K562 (cell line): ENCODE measurements around the gene EXOC7. TPM values are rescaled to one million over a fixed set of nuclear protein-coding genes. Genes with fewer than 3 reads are reported as not detected.

Source experiments
- ATAC-seq: fragments of 200-7000 bp; cut with Tn5 transposase; 3 replicates; pipeline ENCODE4 v1.9.1; 2020; ENCODE audit warnings: moderate library complexity
- BruUV-seq: library from RNA; stranded (reverse); fragments of 400-500 nt; replicated peaks from 2 replicates; lab custom pipeline; 2021; lab: Mats Ljungman, UMichigan
- CTCF ChIA-PET: fragments of 300-600 bp; formaldehyde crosslinking; extraction: SDS; loops from one replicate; lab custom pipeline; 2021; ENCODE audit warnings: low intra/inter-chr PET ratio; lab: Yijun Ruan, JAX
- POLR2A ChIA-PET: fragments of 300-600, 350-650 bp; sonication (Branson Sonifier 250); formaldehyde crosslinking; extraction: SDS; loops from one replicate; lab custom pipeline; 2021; ENCODE audit warnings: antibody characterized with exemption, inconsistent platforms; lab: Yijun Ruan, JAX
- DNase-seq, 4 experiments: peaks; one replicate each; pipeline versions ENCODE4 v3.0.0 to v3.0.0-alpha.2; 2011 to 2018; ENCODE audit warnings: low spot score in 3 of 4, mixed read lengths in 3 of 4; ENCODE audit errors: extremely low read depth in 1 of 4
- FAIRE-seq: peaks from 2 replicates; lab custom pipeline; 2011; peaks lifted over from hg19 to GRCh38; lab: Jason Lieb, UNC
- H2AFZ ChIP-seq: 2 replicates; pipeline ENCODE4 v1.6.0; 2011; ENCODE audit warnings: low read depth, low read length, control low read depth, inconsistent platforms
- H3K27ac ChIP-seq: fragments of 200-600 bp; 3 replicates; pipeline ENCODE4 v1.8.0; 2011; ENCODE audit warnings: low read depth, mild to moderate bottlenecking, control low read depth, inconsistent platforms, low read length, moderate library complexity, mixed read lengths; ENCODE audit errors: extremely low read depth
- H3K27me3 ChIP-seq, 2 experiments: fragments of 300-600 bp in 1 of 2; 2 replicates in 1 of 2; 3 replicates in 1 of 2; pipeline versions ENCODE4 v1.6.0 to v1.8.0; 2011; ENCODE audit warnings: inconsistent platforms in 2 of 2, low read length in 2 of 2, mild to moderate bottlenecking in 1 of 2, mixed read lengths in 1 of 2, moderate library complexity in 1 of 2; ENCODE audit not compliant: control insufficient read depth in 2 of 2, insufficient read depth in 2 of 2
- H3K36me3 ChIP-seq: fragments of 300-600 bp; 3 replicates; pipeline ENCODE4 v1.8.0; 2011; ENCODE audit warnings: mild to moderate bottlenecking, low read length, inconsistent platforms; ENCODE audit not compliant: control insufficient read depth, insufficient read depth
- H3K4me1 ChIP-seq, 2 experiments: fragments of 200-600 bp in 1 of 2; replicated peaks in 1 of 2; 2 replicates in 1 of 2; 3 replicates in 1 of 2; pipeline versions ENCODE4 v1.5.1 to v1.8.0; 2011; ENCODE audit warnings: inconsistent platforms in 2 of 2, low read length in 2 of 2, mild to moderate bottlenecking in 1 of 2, mixed read lengths in 1 of 2, moderate library complexity in 1 of 2; ENCODE audit not compliant: control insufficient read depth in 2 of 2, insufficient read depth in 2 of 2
- H3K4me2 ChIP-seq: 2 replicates; pipeline ENCODE4 v1.6.1; 2011; ENCODE audit warnings: low read length, control low read depth, inconsistent platforms, mixed read lengths; ENCODE audit not compliant: insufficient read depth
- H3K4me3 ChIP-seq: fragments of 200-600 bp; sonication (generic), shearing (Covaris generic); 2 replicates; pipeline ENCODE4 v1.5.1; 2016; ENCODE audit warnings: control low read depth, inconsistent platforms
- H3K79me2 ChIP-seq: fragments of 200-600 bp; 3 replicates; pipeline ENCODE4 v1.8.0; 2011; ENCODE audit warnings: low read length, inconsistent platforms; ENCODE audit not compliant: control insufficient read depth, insufficient read depth
- H3K9ac ChIP-seq, 2 experiments: 2 replicates each; pipeline versions ENCODE4 v1.6.0 to v1.6.1; 2011; ENCODE audit warnings: low read depth in 2 of 2, low read length in 2 of 2, control low read depth in 1 of 2, inconsistent platforms in 1 of 2, mild to moderate bottlenecking in 1 of 2, mixed read lengths in 1 of 2; ENCODE audit not compliant: insufficient read depth in 1 of 2
- H3K9me1 ChIP-seq: one replicate; pipeline ENCODE4 v1.6.0; 2011; ENCODE audit warnings: inconsistent platforms, mild to moderate bottlenecking, low read length, moderate library complexity; ENCODE audit not compliant: control insufficient read depth, insufficient read depth
- H3K9me3 ChIP-seq: replicated peaks from 2 replicates; pipeline ENCODE4 v1.5.1; 2011; ENCODE audit warnings: low read depth, low read length, inconsistent platforms; ENCODE audit not compliant: control insufficient read depth, insufficient read depth
- H4K20me1 ChIP-seq: replicated peaks from 2 replicates; pipeline ENCODE4 v1.6.1; 2011; ENCODE audit warnings: low read length, inconsistent platforms, mixed read lengths; ENCODE audit not compliant: control insufficient read depth, insufficient read depth
- FOS ChIP-seq: IDR thresholded peaks from 3 replicates; pipeline ENCODE4 v1.6.1; 2011; ENCODE audit not compliant: insufficient read length; ENCODE audit errors: extremely low read depth
- KAT2B ChIP-seq: IDR thresholded peaks from one replicate; pipeline ENCODE4 v1.6.1; 2012; ENCODE audit warnings: low read depth, mild to moderate bottlenecking, control low read depth, inconsistent platforms, low read length, moderate library complexity
- PTTG1 ChIP-seq: fragments of 450-650 bp; IDR thresholded peaks from 2 replicates; pipeline ENCODE4 v1.6.1; 2016; ENCODE audit warnings: low read depth, mild to moderate bottlenecking, missing genetic modification characterization, missing compliant biosample characterization
- SMAD2 ChIP-seq: fragments of 150-350 bp; IDR thresholded peaks from 2 replicates; pipeline ENCODE4 v1.6.1; 2014; ENCODE audit warnings: low read depth, mild to moderate bottlenecking, low read length
- USF1 ChIP-seq: sonication (generic); formaldehyde crosslinking; IDR thresholded peaks from 2 replicates; pipeline ENCODE4 v1.9.0; 2022; ENCODE audit warnings: mild to moderate bottlenecking, missing genetic modification reagents
- WGBS: fragments of 100-300 bp; shearing (Covaris generic); methylation state at CpG from one replicate; pipeline ENCODE4 v1.1.6; 2016; ENCODE audit warnings: low coverage, mixed read lengths; ENCODE audit not compliant: insufficient coverage; ENCODE audit errors: missing lambda C conversion rate; 5-methylcytosine and 5-hydroxymethylcytosine counted together
- in situ Hi-C: fragments of 300-500 bp; cut with MboI; formaldehyde crosslinking; loops from 4 replicates; pipeline ENCODE4 v1.15.0; 2018; ENCODE audit warnings: inconsistent platforms, mixed read lengths
- intact Hi-C: fragments of 100-400 bp; cut with micrococcal nuclease; formaldehyde crosslinking; loops from 2 replicates; pipeline ENCODE4 v1.14.2; 2022
- polyA plus RNA-seq, 8 experiments: library from polyadenylated mRNA; depleted of rRNA in 4 of 8; stranded (reverse) in 5 of 8; unstranded in 3 of 8; fragments of >200 nt; fragmentation: Nextera tagmentation in 2 of 8; fragmentation: Illumina TruSeq in 1 of 8; extraction: Ambion mirVana in 2 of 8; extraction: Trizol in 1 of 8; gene quantifications; 2 replicates each; pipeline versions ENCODE4 v1.2.1 to v1.2.3, GENCODE V29; 2011 to 2014; ENCODE audit warnings: inconsistent platforms in 1 of 8, missing spikeins in 1 of 8
- total RNA-seq, 7 experiments: library from RNA; depleted of rRNA in 6 of 7; stranded (reverse); fragments of >200 nt in 6 of 7; fragmentation: Illumina TruSeq in 2 of 7; extraction: Trizol in 2 of 7; gene quantifications; 2 replicates each; pipeline versions ENCODE4 v1.2.1 to v1.2.3, GENCODE V29; 2011 to 2021; ENCODE audit warnings: low replicate concordance in 1 of 7
- TF ChIP-seq, protein P1 (sequence below): fragments of 450-650 bp; formaldehyde crosslinking; IDR thresholded peaks from 2 replicates; pipeline ENCODE4 v1.4.0; 2020; ENCODE audit warnings: mild to moderate bottlenecking, moderate library complexity
- TF ChIP-seq, protein P2 (sequence below): sonication (generic); formaldehyde crosslinking; IDR thresholded peaks from 2 replicates; pipeline ENCODE4 v1.8.0; 2022; ENCODE audit warnings: mild to moderate bottlenecking, missing genetic modification reagents, borderline replicate concordance

EXOC7 gene
- total and polyA plus RNA-seq, 9 of the 15 experiments (the other 6 are each of a cell fraction or from before 2014, with no cell fraction given) = 18.6 to 57.0 (median 35.0) TPM

DNA sequence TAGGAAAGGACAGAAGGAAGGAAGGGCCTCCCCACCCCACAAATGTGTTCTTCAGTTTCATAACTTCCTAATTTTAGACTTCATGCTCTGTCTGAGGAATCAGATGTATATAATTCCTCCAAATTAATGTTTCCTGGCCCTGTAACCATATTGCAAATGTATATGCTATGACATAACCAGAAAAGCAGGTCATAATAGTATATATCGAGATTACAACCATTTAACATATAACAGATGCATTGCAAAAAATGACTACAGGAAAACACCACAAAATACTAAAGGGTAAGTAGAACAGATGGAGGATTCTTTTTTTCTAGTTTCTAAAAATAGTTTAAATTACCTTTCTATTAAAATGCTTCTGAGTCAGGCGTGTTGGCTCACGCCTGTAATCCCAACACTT, 3.1 kb upstream of the EXOC7 start:
- BruUV-seq = no TSS peak
- WGBS = 47% methylated on average over 3 of the region's 3 CpGs
- Histone ChIP-seq H3K27me3 (no peaks in the 10 kb centered on the region), H3K36me3 (peaks cover 6% of the 10 kb centered on the region; the same call in 2 of the 3 replicates), H3K4me2 (no peak overlapping the region), H3K79me2 (peaks cover 11% of the 10 kb centered on the region), H3K4me3 (no peak overlapping the region), H3K9me3 (no peaks in the 10 kb centered on the region), H2AFZ (peak overlapping the region; percentile 70), H3K9me1 (peaks cover 2% of the 10 kb centered on the region), H4K20me1 (no peaks in the 10 kb centered on the region), H3K4me1 (peaks cover 12 to 15% of the 10 kb centered on the region in 2 experiments), H3K27ac (no peak overlapping the region), H3K9ac (no peak overlapping the region)
- DNase-seq (no peak), ATAC-seq (no peak), FAIRE-seq (no peak)
- ChIA-PET POLR2A (interaction anchor here (0.7 to 1.6 kb wide), 4 partner anchors 11 to 175 kb away, joined by 3 to 4 read pairs (median 4); no protein-coding TSS in a partner anchor), CTCF (interaction anchor here (0.6 kb wide), 1 partner anchor 18 kb away, joined by 5 read pairs; no protein-coding TSS in a partner anchor)
- intact Hi-C loops = no loop called here
- in situ Hi-C loops = no loop called here
- TF ChIP-seq PTTG1 (tag) = no peak
- TF ChIP-seq KAT2B = no peak
- no peak for TF ChIP-seq USF1 (CRISPR knock-in tag)
- TF ChIP-seq SMAD2 = no peak
- TF ChIP-seq, protein P1, sequence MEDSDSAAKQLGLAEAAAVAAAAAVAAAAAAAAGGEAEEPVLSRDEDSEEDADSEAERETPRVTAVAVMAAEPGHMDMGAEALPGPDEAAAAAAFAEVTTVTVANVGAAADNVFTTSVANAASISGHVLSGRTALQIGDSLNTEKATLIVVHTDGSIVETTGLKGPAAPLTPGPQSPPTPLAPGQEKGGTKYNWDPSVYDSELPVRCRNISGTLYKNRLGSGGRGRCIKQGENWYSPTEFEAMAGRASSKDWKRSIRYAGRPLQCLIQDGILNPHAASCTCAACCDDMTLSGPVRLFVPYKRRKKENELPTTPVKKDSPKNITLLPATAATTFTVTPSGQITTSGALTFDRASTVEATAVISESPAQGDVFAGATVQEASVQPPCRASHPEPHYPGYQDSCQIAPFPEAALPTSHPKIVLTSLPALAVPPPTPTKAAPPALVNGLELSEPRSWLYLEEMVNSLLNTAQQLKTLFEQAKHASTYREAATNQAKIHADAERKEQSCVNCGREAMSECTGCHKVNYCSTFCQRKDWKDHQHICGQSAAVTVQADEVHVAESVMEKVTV (CRISPR knock-in tag) = no peak
- TF ChIP-seq FOS = no peak
- TF ChIP-seq, protein P2, sequence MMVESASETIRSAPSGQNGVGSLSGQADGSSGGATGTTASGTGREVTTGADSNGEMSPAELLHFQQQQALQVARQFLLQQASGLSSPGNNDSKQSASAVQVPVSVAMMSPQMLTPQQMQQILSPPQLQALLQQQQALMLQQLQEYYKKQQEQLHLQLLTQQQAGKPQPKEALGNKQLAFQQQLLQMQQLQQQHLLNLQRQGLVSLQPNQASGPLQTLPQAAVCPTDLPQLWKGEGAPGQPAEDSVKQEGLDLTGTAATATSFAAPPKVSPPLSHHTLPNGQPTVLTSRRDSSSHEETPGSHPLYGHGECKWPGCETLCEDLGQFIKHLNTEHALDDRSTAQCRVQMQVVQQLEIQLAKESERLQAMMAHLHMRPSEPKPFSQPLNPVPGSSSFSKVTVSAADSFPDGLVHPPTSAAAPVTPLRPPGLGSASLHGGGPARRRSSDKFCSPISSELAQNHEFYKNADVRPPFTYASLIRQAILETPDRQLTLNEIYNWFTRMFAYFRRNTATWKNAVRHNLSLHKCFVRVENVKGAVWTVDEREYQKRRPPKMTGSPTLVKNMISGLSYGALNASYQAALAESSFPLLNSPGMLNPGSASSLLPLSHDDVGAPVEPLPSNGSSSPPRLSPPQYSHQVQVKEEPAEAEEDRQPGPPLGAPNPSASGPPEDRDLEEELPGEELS (CRISPR knock-in tag) = no peak
